ENCODE measurements around the gene TCF7L2. TPM values are rescaled to one million over a fixed set of nuclear protein-coding genes. Genes with fewer than 3 reads are reported as not detected.

Gene TCF7L2
- total and polyA plus RNA-seq, 9 of the 15 experiments (the other 6 are each of a cell fraction or from before 2014, with no cell fraction given): 0.32 to 2.8 (median 0.92) TPM

DNA sequence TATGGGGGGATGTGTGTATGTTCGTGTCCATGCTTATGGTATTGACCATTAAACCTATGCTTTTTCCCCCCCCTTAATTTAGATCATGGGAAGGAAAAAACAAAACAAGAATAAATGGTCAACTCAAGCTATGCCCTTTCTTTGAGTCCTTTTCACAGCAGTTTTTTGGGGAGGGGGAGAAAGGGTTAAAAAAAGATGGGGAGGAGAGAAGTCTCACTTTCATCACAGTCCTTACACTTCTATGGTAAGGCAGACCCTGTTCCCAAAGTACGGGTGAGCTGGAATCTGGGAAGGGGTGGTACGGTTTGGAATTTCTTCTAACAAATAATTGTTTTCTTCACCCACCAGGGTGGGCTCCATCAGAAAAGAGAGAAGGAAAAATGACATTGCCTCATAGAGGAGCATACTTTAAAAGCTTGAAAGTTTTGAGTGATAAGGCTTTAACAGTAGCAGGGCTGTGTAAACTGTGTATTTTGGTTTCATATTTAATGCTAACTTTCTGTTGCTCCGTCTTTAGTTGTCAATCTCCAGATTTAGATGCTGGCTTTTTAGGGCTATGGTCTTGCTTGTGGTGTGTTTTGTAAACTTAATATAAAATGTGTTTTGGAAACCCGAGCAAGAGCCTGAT, 180.1 kb downstream of the TCF7L2 start (continued):
- TF ChIP-seq ZNF274 (IDR thresholded peaks at IDR 0.05; ENCODE audit: borderline replicate concordance, low read depth, low read length) (no peak), ZNF551 (CRISPR knock-in tag; IDR thresholded peaks at IDR 0.05) (no peak), ZNF263 (CRISPR knock-in tag; IDR thresholded peaks at IDR 0.05; ENCODE audit: borderline replicate concordance) (no peak), TAF9B (IDR thresholded peaks at IDR 0.05; ENCODE audit: partially characterized antibody) (no peak), ZNF408 (CRISPR knock-in tag; IDR thresholded peaks at IDR 0.05; ENCODE audit: low read depth) (no peak), ZFP1 (CRISPR knock-in tag; IDR thresholded peaks at IDR 0.05) (no peak)
- TF ChIP-seq, protein P1, sequence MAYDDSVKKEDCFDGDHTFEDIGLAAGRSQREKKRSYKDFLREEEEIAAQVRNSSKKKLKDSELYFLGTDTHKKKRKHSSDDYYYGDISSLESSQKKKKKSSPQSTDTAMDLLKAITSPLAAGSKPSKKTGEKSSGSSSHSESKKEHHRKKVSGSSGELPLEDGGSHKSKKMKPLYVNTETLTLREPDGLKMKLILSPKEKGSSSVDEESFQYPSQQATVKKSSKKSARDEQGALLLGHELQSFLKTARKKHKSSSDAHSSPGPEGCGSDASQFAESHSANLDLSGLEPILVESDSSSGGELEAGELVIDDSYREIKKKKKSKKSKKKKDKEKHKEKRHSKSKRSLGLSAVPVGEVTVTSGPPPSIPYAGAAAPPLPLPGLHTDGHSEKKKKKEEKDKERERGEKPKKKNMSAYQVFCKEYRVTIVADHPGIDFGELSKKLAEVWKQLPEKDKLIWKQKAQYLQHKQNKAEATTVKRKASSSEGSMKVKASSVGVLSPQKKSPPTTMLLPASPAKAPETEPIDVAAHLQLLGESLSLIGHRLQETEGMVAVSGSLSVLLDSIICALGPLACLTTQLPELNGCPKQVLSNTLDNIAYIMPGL (CRISPR knock-in tag; IDR thresholded peaks at IDR 0.05): no peak

- intact Hi-C loops (cut with micrococcal nuclease) (no loop called here), in situ Hi-C loops (cut with MboI) (no loop called here)
- no peak overlapping the region for H2AFZ ChIP-seq (ENCODE audit: low read depth, low read length)
- 0 out of 5 replicates have a peak, but pooled peaks cover 0 to 1% of the 10 kb centered on the region in 2 experiments for H3K4me1 ChIP-seq (replicated peaks in 1 of 2; ENCODE audit: control insufficient read depth in 2 of 2, insufficient read depth in 2 of 2, low read length in 2 of 2)
- H3K27ac ChIP-seq (ENCODE audit: extremely low read depth, low read depth, low read length): no peak overlapping the region
- H3K27me3 ChIP-seq (ENCODE audit: control insufficient read depth in 2 of 2, insufficient read depth in 2 of 2, low read length in 2 of 2): peaks cover 23 to 41% of the 10 kb centered on the region in 2 experiments
- 6% methylated on average over 10 of the region's 10 CpGs for WGBS (ENCODE audit: insufficient coverage, low coverage, missing lambda C conversion rate)
- no peak for FAIRE-seq
- no peaks in the 10 kb centered on the region for H3K79me2 ChIP-seq (ENCODE audit: control insufficient read depth, insufficient read depth, low read length)
- POLR2A ChIA-PET: no interaction called here
- no peak overlapping the region for H3K4me3 ChIP-seq
- no peaks in the 10 kb centered on the region for H4K20me1 ChIP-seq (replicated peaks; ENCODE audit: control insufficient read depth, insufficient read depth, low read length)
- TF ChIP-seq KLF13 (tag; IDR thresholded peaks at IDR 0.05; ENCODE audit: borderline replicate concordance, low read depth) (no peak), HDAC2 (IDR thresholded peaks at IDR 0.05) (no peak), U2AF1 (optimal IDR thresholded peaks at IDR 0.05; ENCODE audit: low read depth, low read length) (no peak), ZKSCAN3 (CRISPR knock-in tag; IDR thresholded peaks at IDR 0.05) (no peak), FOXJ3 (CRISPR knock-in tag; IDR thresholded peaks at IDR 0.05) (no peak), ARNT (IDR thresholded peaks at IDR 0.05) (no peak)
- H3K4me2 ChIP-seq (ENCODE audit: insufficient read depth, low read length): no peak overlapping the region
- no peak overlapping the region for H3K9ac ChIP-seq (ENCODE audit: insufficient read depth in 1 of 2, low read depth in 2 of 2, low read length in 2 of 2)
- no TSS peak for BruUV-seq (replicated peaks)
- CTCF ChIA-PET (ENCODE audit: low intra/inter-chr PET ratio): no interaction called here
- no peak for DNase-seq (ENCODE audit: extremely low read depth in 1 of 4, low spot score in 3 of 4)
- ATAC-seq: no peak
- H3K36me3 ChIP-seq (ENCODE audit: control insufficient read depth, insufficient read depth, low read length): no peaks in the 10 kb centered on the region
- no peaks in the 10 kb centered on the region for H3K9me3 ChIP-seq (replicated peaks; ENCODE audit: control insufficient read depth, insufficient read depth, low read depth, low read length)
- no peaks in the 10 kb centered on the region for H3K9me1 ChIP-seq (ENCODE audit: control insufficient read depth, insufficient read depth, low read length)
Observed at GRCh38 chr10:113131613-113132261, 181.7 kb downstream of the TCF7L2 start.
